Right lobe of liver (tissue), 6 donors: ENCODE measurements around the gene BCOR. TPM values are rescaled to one million over a fixed set of nuclear protein-coding genes. Genes with fewer than 3 reads are reported as not detected.
A peak's percentile ranks its signal among the peaks of the same experiment; 100 is the strongest.

ENCODE experiments used
- ATAC-seq, 4 donors: fragments of 200-7000 bp; cut with Tn5 transposase; one replicate each; pipeline ENCODE4 v1.9.1; 2020; ENCODE audit warnings: mild to moderate bottlenecking in 4 of 4, moderate library complexity in 4 of 4
- DNase-seq, 3 donors: peaks; one replicate each; pipeline ENCODE4 v3.0.0-alpha.2; 2020
- H3K27ac ChIP-seq, 3 donors: fragments of 200-600 bp; one replicate each; pipeline ENCODE4 v1.8.0; 2022
- H3K27me3 ChIP-seq, 2 donors: fragments of 200-600 bp; one replicate each; pipeline ENCODE4 v1.8.0; 2022
- H3K36me3 ChIP-seq, 4 donors: fragments of 200-600 bp; sonication (generic) in 1 of 4; one replicate each; pipeline versions ENCODE4 v1.5.1 to v1.8.0; 2017 to 2022; ENCODE audit warnings: control low read depth in 1 of 4
- H3K4me1 ChIP-seq, 4 donors: fragments of 200-600 bp; sonication (generic) in 1 of 4; one replicate each; pipeline versions ENCODE4 v1.5.1 to v1.8.0; 2017 to 2022; ENCODE audit warnings: control low read depth in 1 of 4
- H3K4me3 ChIP-seq, 3 donors: fragments of 200-600 bp; one replicate each; pipeline ENCODE4 v1.8.0; 2022
- H3K9me3 ChIP-seq, 4 donors: fragments of 200-600 bp; sonication (generic) in 1 of 4; one replicate each; pipeline versions ENCODE4 v1.5.1 to v1.8.0; 2017 to 2022; ENCODE audit warnings: control low read depth in 1 of 4
- POLR2A ChIP-seq: fragments of 450-650 bp; IDR thresholded peaks from one replicate; pipeline ENCODE4 v1.6.1; 2017; ENCODE audit warnings: antibody characterized with exemption, mild to moderate bottlenecking
- WGBS: methylation state at CpG from one replicate; pipeline ENCODE4 v1.1.6; 2018; ENCODE audit warnings: low coverage, low lambda C conversion rate; ENCODE audit not compliant: insufficient coverage; ENCODE audit errors: missing lambda C conversion rate; 5-methylcytosine and 5-hydroxymethylcytosine counted together
- intact Hi-C, 2 donors: fragments of 100-400 bp; cut with DNase I; formaldehyde crosslinking; loops; one replicate each; pipeline versions ENCODE4 v1.11.2 to v1.14.1; 2022
- total RNA-seq, 6 experiments: library from RNA; depleted of rRNA in 2 of 6; stranded (reverse); fragments of >200 nt in 2 of 6; fragmentation: NEBNext Ultra II Directional in 3 of 6; extraction: Animal tissue kit (Norgen Biotek cat#: 25700) in 3 of 6; gene quantifications; one replicate each; pipeline versions ENCODE4 v1.1.0 to v1.2.4, GENCODE V29; 2016 to 2023
- TF ChIP-seq, protein P1 (sequence below), 4 donors: fragments of 200-600 bp in 3 of 4; fragments of 450-650 bp in 1 of 4; IDR thresholded peaks; one replicate each; pipeline versions ENCODE4 v1.5.1 to v1.8.0; 2016 to 2022; ENCODE audit warnings: antibody characterized with exemption in 4 of 4, mild to moderate bottlenecking in 2 of 4
- donor health status: DM: no; HTN: yes; CAD: no.
- donor health status: DM: no; HTN: no; CAD: no.
- donor health status: DM: no; HTN: no; CAD: no.
- donor health status: DM: no; HTN: yes; CAD: no.
- donor health status: DM: no; HTN: yes; CAD: no.

Gene BCOR
- total RNA-seq, 6 experiments from 2014 or later, result 9.4 to 16.6 (median 12.0) TPM

DNA sequence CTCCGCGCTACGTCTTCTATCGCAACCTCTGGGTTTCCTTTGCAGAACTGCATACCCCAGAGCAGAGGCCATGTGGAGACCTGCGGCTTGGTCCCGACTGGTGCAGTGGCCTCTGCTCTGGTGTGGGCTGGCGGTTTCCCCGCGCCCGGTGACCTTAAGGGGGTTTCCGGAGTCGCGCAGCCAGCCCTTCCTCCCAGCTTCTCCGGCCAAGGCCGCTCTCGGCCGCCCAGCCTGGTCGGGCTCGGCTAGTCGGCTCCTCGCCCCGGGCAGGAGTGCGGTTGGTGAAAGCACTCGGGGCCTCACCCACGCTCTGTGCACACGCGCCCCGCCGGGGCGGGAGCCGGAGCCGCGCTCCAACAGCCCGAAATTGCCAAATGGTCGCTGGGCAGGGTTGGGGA is 84.9 kb downstream of the BCOR start:
- Histone ChIP-seq H3K27me3 (peaks cover 3 to 6% of the 10 kb centered on the region in 2 donors), H3K4me1 (peaks cover 0 to 11% (median 0%) of the 10 kb centered on the region in 4 donors), H3K36me3 (no peaks in the 10 kb centered on the region), H3K9me3 (no peaks in the 10 kb centered on the region), H3K4me3 (peak overlapping the region in 2 of 3 donors; percentile 55 to 65), H3K27ac (peak overlapping the region; percentile 72 to 85 (median 76))
- intact Hi-C loops, result loop anchor here (5.0 to 10.0 kb wide), 2 partner anchors 144 to 162 kb away; no protein-coding TSS in a partner anchor
- TF ChIP-seq, protein P1, sequence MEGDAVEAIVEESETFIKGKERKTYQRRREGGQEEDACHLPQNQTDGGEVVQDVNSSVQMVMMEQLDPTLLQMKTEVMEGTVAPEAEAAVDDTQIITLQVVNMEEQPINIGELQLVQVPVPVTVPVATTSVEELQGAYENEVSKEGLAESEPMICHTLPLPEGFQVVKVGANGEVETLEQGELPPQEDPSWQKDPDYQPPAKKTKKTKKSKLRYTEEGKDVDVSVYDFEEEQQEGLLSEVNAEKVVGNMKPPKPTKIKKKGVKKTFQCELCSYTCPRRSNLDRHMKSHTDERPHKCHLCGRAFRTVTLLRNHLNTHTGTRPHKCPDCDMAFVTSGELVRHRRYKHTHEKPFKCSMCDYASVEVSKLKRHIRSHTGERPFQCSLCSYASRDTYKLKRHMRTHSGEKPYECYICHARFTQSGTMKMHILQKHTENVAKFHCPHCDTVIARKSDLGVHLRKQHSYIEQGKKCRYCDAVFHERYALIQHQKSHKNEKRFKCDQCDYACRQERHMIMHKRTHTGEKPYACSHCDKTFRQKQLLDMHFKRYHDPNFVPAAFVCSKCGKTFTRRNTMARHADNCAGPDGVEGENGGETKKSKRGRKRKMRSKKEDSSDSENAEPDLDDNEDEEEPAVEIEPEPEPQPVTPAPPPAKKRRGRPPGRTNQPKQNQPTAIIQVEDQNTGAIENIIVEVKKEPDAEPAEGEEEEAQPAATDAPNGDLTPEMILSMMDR (IDR thresholded peaks at IDR 0.05), result no peak
- peak; percentile 17 for TF ChIP-seq POLR2A
- ATAC-seq (peak; percentile 31 to 48 (median 35)), DNase-seq (peak; percentile 51 to 65 (median 61))
- 13% methylated on average over 23 of the region's 35 CpGs for WGBS

DNA sequence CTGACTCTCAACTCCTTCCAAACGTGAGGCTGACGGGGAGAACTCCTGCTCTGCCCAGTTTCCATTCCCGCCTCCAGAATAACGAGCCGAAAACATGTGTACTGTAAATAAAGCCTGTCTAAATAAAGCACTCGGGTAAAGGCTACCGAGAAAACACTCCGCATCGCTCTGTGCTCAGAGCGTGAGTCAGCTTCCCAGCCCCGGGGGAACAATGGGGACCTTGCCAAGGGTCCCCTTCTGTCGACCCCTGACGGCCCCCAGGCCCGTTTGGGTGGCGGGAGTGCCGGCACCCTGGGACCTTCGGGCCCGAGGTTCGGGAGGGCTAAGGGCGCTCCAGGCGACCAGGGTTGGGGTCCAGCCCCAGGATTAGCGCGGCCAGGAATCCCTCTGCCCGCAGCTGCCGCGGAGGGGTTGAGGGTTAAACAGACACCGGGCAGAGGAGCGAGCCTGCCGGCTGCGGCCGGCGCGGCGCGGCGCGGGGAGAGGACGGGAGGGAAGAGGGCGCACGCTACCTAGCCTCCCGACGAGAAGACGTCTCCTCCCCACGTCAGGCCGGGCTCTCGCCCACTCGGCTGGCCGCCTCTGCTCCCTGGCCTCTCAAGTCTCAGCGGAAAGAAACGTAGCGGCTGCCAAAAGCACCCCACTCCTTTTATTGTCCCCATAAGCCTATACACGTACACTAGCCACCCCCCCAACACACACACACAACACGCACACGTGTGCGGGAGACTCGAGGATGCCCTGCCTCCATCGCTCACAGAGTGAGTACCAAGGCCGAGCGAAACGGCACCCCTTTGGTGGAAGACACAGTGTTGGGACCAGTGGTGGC is 85.5 kb downstream of the BCOR start:
- DNase-seq, result peak in 2 of 3 donors; percentile 38 to 47
- WGBS, result 11% methylated on average over 23 of the region's 60 CpGs
- intact Hi-C loops, result loop anchor here (5.0 to 10.0 kb wide), 2 partner anchors 145 to 163 kb away; no protein-coding TSS in a partner anchor
- Histone ChIP-seq H3K4me3 (peak overlapping the region in 2 of 3 donors; percentile 55 to 65), H3K27me3 (peaks cover 3 to 12% of the 10 kb centered on the region in 2 donors), H3K27ac (peak overlapping the region; percentile 72 to 85 (median 76)), H3K4me1 (peaks cover 0 to 11% (median 0%) of the 10 kb centered on the region in 4 donors), H3K36me3 (no peaks in the 10 kb centered on the region), H3K9me3 (no peaks in the 10 kb centered on the region)
- TF ChIP-seq, protein P1 (IDR thresholded peaks at IDR 0.05), result no peak
- TF ChIP-seq POLR2A, result no peak
- peak; percentile 17 to 42 (median 30) for ATAC-seq

DNA sequence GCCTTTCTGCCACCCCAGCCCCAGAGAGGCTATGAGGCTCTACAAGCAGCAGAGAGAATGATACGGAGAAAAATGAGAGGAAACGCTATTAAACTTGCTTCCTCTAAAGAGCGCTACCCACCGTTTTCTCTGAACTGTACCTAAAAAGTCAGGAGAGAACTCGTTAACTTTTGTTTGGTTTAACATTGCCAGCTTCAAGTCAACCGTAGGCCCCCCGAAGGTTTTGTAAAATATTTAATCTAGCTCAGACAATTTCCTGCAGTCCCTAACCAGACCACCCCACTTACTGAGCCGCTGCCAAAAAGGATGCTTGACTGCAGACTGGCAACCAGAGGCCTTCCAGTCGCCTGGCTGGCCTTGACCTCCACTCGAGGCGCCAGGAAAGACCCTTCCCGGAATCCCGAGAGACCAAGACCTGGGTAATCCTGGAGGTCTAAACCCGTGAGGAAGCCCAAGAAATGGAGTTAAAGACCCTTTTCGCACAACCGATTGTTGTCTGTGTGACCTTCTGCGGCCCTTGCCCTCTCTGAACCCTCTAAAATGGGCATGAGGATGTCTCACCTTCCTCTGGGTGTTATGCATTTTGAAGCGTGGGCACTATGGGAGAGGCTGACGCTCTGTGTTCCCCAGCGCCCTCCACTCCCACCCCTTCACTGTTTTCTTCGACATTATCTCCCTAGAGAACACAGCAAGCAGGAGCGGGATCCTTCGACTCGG is 86.3 kb downstream of the BCOR start:
- no peak for DNase-seq
- Histone ChIP-seq H3K36me3 (no peaks in the 10 kb centered on the region), H3K27me3 (peaks cover 3 to 18% of the 10 kb centered on the region in 2 donors), H3K27ac (peak overlapping the region in 1 of 3 donors; percentile 85), H3K4me1 (peaks cover 0 to 11% (median 0%) of the 10 kb centered on the region in 4 donors), H3K4me3 (no peak overlapping the region), H3K9me3 (no peaks in the 10 kb centered on the region)
- WGBS, result 43% methylated on average over 21 of the region's 24 CpGs
- no peak for TF ChIP-seq POLR2A
- TF ChIP-seq, protein P1 (IDR thresholded peaks at IDR 0.05), result no peak
- no peak for ATAC-seq
- intact Hi-C loops, result loop anchor here (5.0 to 10.0 kb wide), 2 partner anchors 146 to 163 kb away; no protein-coding TSS in a partner anchor

DNA sequence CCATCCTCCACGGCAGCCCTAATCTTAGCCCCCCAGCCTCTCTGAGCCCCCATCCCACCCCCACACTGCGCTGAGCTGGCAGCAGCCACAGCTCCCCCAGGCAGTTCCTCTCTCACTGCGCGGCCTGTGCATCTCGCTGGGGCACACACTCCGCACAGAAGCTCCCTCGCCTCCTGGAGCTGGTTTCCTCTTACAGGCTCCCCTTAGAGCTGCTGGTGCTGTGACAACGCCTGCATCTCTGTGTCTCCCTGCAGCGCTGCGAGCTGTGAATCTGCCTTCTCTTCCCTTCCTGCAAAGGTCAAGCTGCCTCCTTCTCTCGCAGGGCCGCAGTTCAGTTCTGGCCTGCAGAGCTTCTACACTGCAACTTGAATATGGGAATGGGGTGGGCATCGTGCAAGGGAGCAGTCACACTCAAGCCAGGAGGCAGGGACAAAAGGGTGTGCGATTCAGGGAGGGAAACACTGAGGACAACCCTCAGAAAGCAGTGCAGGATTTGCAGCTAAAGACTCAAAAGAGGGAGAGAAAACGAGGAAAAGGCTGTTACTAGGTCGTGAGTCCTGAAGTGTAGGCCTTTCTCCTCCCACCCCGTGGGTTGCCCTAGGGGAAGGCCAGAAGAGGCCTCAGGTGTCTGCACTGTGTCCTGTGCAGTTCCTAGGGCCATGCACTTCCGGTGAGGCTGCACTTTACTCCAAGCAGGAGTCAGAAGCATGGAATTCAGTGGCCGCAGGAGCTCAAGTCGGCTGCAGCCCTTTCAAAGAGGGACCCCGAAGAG is 87.0 kb downstream of the BCOR start:
- peaks cover 3 to 18% of the 10 kb centered on the region in 2 donors for H3K27me3 ChIP-seq
- H3K4me3 ChIP-seq, result no peak overlapping the region
- H3K9me3 ChIP-seq, result no peaks in the 10 kb centered on the region
- ATAC-seq (no peak), DNase-seq (peak in 1 of 3 donors; percentile 17)
- no peak overlapping the region for H3K27ac ChIP-seq
- H3K4me1 ChIP-seq, result peaks cover 0 to 11% (median 0%) of the 10 kb centered on the region in 4 donors
- no peaks in the 10 kb centered on the region for H3K36me3 ChIP-seq
- 28% methylated on average over 18 of the region's 21 CpGs for WGBS
- TF ChIP-seq, protein P1 (IDR thresholded peaks at IDR 0.05), result no peak
- no peak for TF ChIP-seq POLR2A
- intact Hi-C loops, result loop anchor here (5.0 to 10.0 kb wide), 2 partner anchors 147 to 164 kb away; no protein-coding TSS in a partner anchor
